AG08396 (cell line): ENCODE measurements around the gene SAXO1.
A peak's percentile ranks its signal among the peaks of the same experiment; 100 is the strongest.
"Not testable (repeated sequence)": the region's sequence is repeated elsewhere in the genome, so short reads cannot be mapped to it uniquely, and the experiment has no call there.

Source experiments
- DNase-seq: peaks from one replicate; pipeline ENCODE4 v3.0.0; 2012; ENCODE audit warnings: low spot score, mixed read lengths

Gene SAXO1, protein sequence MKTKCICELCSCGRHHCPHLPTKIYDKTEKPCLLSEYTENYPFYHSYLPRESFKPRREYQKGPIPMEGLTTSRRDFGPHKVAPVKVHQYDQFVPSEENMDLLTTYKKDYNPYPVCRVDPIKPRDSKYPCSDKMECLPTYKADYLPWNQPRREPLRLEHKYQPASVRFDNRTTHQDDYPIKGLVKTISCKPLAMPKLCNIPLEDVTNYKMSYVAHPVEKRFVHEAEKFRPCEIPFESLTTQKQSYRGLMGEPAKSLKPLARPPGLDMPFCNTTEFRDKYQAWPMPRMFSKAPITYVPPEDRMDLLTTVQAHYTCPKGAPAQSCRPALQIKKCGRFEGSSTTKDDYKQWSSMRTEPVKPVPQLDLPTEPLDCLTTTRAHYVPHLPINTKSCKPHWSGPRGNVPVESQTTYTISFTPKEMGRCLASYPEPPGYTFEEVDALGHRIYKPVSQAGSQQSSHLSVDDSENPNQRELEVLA

DNA sequence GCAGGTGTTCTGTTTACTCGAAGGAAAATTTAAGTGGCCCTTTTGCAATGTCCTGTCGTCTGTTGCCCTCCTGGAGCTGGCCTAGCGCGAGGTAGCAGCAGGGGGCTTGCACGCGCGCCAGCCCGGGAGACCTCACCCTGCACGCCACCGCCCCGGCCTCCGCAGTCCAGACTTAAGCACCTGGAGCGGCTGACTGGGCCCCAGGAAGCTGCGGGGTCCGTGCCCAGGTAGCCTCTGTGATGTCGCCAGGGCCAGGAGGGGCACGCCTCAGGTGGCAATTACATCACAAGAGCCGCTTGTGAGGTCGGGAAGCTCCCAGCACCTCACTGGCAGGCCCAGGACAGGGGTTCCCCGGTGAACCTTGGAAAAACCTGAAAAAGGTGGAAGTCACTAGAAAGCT is at the start of gene SAXO1:
Gene SAXO1, minus strand, starts transcription at position 195 of the 400 bp plus-strand sequence. CDS start 301 bp downstream, outside the sequence.
- no peak for DNase-seq

DNA sequence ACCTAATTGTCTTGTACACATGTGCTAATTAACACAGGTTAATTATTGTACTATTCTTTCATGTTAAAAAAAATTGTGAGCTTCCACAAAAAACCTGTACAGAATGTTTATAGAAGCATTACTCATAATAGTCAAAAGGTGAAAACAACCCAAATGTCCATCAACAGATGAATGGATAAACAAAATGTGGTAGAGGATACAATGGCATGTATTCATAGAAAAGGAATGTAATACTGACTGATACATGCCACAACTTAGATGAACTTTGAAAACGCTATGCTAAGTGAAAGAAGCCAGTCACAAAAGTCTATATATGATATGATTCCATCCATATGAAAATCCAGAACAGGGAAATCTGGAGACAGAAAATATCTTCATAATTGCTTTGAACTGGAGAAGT is 41.8 kb upstream of the SAXO1 start:
- no peak for DNase-seq

DNA sequence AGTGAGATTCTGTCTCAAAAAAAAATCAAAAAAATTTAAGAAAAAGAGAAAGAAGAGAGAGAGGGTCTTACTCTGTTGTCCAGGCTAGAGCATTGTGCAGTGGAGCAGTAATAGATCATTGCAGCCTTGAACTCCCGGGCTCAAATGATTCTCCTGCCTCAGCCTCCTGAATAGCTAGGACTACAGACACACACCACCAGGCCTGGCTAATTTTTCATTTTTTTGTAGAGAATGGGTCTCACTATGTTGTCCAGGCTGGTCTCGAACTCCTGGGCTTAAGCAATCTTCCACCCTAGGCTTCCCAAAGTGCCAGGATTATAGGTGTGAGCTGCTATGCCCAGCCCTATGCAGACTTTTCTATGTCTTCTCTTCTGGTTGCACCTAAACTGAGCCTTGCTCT is 41.2 kb upstream of the SAXO1 start:
- no peak for DNase-seq

DNA sequence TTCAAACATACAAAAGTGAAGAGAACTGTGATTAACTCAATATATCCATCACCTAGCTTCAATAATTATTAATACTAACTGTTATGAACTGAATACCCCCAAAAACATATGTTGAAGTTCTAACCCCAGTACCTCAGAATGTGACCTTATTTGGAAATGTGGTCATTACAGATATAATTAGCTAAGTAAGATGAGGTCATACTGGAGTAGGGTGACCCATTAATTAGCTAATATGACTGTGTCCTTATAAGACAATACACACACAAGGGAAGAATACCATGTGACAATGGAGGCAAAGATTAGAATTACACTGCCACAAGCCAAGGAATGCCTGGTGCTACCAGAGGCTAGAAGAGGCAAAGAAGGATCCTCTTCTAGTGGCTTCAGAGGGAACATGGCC is 24.0 kb upstream of the SAXO1 start:
- no peak for DNase-seq

DNA sequence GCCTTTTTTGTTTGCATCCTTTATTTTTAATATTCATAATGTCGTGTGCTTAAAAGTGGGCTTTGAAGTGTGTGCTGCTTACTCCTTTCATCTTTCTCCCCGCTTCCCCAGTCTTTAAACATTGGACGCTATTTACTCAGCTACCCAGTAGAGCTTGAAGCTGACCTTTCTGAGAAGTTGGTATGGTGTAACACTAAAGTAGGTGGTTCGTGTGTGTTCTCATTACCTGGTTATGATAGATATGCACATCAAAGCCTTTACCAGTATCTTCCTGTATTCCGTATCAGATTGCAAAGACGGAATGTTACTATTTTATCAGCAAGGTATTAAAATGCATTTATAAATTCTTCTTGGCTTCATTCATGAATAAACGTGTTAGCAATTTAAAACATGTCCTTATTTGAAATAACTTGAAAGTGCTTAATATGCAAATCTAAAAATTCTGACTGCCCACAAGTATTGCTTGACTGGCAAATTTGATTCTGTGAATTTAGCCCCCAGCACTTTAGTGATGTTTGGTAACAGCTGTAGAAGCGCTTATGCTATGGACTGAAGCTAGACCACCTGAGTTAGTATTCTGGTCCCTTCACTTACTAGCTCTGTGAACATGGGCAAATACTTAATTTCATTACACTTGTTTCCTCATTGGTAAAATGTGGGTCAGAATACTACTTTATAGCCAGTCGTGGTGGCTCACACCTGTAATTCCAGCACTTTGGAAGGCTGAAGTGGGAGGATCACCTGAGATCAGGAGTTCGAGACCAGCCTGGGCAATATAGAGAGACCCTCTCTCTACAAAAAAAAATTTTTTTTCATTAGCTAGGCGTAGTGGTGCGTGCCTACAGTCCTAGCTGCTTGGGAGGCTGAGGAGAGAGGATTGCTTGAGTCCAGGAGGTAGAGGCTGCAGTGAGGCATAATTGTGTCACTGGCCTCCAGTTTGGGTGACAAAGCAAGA is 17.9 kb upstream of the SAXO1 start:
- DNase-seq = no peak

DNA sequence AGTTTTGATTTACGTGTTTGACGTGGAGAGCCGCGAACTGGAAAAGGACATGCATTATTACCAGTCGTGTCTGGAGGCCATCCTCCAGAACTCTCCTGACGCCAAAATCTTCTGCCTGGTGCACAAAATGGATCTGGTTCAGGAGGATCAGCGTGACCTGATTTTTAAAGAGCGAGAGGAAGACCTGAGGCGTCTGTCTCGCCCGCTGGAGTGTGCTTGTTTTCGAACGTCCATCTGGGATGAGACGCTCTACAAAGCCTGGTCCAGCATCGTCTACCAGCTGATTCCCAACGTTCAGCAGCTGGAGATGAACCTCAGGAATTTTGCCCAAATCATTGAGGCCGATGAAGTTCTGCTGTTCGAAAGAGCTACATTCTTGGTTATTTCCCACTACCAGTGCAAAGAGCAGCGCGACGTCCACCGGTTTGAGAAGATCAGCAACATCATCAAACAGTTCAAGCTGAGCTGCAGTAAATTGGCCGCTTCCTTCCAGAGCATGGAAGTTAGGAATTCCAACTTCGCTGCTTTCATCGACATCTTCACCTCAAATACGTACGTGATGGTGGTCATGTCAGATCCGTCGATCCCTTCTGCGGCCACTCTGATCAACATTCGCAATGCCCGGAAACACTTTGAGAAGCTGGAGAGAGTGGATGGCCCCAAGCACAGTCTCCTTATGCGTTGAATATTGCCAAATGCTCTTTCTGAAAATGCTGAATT is 17.1 kb upstream of the SAXO1 start:
- peak; percentile 30 for DNase-seq

DNA sequence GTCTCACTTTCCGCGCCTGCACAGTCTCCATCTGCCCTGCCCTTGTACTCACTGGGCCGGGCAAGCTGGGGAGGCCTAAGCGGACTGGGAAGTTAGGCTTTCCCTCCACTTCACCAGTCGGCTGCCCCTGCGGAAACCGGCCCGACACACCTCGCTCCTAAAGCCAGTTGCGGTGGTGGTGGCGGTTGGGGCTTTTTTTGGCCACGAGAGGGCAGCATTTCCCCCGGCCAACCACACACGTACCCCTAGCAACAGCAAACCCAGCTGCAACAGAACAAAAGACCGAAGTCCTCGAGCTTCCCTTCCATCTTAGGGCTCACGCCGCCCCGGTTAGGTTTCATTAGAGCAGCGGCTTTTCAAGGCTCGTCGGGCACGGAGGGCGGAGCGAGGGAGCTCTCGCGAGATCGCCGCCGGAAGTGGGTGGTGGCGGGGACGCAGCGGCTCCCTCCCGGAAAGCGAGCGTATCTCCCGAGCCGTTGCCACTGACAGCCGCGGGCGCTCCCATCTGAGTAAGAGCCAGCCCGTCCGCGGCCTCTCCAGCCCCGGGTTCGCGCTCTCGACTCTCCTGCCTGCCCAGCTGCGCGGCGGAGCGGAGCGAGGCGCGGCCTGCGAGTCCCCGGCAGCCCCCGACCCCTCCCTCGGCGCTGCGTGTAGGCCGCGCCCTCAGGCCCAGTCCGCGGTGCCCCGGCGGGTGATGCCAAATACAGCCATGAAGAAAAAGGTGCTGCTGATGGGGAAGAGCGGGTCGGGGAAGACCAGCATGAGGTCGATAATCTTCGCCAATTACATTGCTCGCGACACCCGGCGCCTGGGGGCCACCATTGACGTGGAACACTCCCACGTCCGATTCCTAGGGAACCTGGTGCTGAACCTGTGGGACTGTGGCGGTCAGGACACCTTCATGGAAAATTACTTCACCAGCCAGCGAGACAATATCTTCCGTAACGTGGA is 16.2 kb upstream of the SAXO1 start, which contains the start of gene RRAGA:
Gene RRAGA, plus strand, starts transcription at position 462 of the 951 bp plus-strand sequence. Its CDS starts 233 bp downstream, at position 695.
- DNase-seq = peak; percentile 97

DNA sequence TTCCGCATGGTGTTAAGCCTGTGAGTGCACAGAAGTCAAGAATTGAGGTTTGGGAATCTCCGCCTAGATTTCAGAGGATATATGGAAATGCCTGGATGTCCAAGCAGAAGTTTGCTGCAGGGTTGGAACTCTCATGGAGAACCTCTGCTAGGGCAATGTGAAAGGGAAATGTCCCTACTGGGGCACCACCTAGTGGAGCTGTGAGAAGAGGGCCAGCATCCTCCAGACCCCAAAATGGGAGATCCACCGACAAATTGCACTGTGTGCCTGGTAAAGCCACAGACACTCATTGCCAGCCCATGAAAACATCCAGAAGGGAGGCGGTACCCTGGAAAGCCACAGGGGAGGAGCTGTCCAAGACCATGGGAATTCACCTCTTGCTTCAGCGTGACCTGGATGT is 3.6 kb upstream of the SAXO1 start:
- no peak for DNase-seq

DNA sequence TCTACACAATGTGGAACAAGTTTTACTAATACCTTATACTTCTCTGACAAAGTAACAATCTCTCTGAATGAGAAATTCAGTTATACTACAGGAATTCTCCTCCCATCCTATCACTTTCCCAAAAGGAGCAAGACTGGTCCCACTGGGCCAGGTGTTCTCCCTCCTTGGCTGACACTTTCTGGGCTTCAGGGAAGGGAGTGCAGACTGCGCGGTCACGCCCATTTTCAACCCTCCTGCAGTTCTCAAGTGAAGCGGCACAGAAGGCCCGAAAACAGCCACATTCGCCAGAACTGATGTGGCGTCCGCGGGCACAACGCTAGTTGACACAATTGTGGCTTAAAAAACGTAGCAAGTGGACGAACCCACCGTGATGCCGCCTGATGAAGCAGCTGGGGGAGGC is 603 bp downstream of the SAXO1 start:
- no peak for DNase-seq

DNA sequence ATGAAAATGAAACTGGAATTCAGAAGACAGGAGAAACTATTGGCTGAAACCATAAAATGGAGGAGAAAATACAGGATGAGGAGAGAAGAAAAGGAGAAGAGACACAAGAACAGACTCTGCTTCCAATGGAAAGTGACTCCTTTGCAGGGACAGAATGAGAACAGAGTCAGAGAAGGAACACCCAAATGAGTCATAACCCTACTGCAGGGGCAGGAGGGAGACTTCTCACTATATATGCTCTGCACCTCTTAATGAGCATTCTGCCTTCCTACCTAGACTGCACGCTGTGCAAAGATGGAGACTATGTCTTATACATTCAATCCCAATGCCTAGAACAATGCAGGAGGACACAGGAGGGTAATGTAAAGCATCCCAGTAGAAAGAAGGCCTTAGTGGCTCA is 2.1 kb downstream of the SAXO1 start:
- DNase-seq = peak; percentile 36

DNA sequence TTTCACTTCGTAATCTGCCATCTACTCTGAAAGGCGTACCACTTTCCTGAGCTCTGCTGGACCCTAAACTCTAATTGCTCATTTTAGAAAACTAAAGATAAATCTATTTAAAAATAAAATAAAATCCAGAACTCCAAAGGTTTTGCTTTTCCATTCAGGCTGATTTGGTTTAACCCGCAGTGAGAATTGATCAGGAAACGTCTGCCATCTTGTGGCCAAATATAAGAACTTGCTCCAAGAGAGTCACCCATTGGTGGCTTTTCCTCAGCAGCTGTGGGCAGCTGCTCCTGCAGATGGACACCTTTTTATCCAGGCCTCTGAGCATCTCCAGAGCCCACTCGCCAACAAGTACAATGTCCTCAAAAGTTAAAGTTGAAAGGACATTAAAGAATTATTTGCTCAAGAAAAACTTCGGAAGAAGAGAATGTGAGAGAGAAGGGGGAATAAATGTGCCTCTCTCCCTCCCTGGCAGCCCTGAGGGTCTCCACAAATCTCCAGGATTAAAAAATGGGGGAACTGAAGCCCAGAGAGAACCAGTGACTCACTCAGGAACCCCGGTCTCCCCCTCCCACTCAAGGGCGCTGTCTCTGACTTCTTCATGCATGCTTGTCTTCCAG is 4.1 kb downstream of the SAXO1 start:
- DNase-seq = peak; percentile 84

DNA sequence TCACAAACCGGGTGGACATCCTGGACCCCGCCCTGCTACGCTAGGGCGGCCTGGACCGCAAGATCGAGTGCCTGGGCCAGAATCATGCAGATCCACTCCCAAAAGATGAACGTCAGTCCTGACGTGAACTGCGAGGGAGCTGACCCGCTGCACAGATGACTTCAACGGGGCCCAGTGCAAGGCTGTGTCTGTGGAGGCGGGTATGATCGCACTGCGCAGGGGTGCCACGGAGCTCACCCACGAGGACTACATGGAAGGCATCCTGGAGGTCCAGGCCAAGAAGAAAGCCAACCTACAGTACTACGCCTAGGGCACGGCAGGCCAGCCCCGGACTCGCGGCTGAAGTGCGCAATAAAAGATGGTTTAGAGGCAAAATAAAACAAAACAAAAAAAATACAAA is 5.2 kb downstream of the SAXO1 start:
- no peak for DNase-seq

DNA sequence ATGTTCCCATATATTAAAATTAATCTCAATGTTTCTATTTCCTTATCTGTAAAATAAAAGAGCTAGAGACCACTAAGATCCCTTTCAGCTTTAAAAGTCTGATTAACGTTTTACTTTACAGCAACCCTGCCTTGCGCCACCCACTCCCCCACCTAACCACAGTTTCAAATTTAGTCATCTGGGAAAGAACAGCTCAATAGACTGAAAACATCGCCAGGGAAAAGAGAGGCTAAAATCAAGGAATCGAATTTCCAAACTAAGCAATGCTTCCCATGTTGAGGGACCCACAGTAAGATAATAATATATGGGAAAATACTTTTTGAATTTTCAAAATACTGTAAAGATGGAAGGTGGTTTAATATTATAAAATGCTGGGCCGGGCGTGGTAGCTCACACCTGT is 6.6 kb downstream of the SAXO1 start:
- DNase-seq = no peak

DNA sequence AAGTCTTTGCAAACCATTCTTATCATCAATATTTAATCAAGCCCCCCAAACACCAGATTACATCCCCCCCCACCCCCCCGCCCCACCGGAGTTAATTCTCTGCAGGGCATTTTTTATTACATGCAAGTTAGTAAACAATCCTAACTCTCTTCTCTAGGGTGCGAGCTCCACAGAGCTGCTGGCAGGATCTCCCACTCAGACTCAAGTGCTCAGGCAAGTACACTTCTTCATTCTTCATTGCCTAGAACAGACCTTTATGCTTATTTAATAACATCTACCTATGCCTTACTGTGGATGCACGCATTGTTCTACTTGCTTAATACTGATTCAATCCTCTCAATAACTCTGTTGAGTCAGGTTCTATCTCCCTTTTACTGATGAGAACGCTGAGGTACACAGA is 9.9 kb downstream of the SAXO1 start:
- no peak for DNase-seq

DNA sequence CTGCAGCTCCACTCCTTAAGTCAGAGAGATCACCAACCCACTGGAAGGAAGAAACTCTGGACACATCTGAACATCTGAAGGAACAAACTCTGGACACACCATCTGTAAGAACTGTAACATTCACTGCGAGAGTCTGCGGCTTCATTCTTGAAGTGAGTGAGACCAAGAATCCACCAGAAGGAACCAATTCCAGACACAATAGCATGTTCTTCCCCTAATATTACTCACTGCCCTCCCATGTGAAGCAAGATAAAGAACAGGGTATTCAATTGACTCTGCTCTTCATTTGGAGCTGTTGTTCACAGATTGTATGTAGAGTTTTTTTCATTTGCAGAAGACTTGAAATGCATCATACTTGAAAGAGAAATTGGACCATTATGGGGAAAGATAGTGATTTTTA is 10.8 kb downstream of the SAXO1 start:
- DNase-seq = no peak

DNA sequence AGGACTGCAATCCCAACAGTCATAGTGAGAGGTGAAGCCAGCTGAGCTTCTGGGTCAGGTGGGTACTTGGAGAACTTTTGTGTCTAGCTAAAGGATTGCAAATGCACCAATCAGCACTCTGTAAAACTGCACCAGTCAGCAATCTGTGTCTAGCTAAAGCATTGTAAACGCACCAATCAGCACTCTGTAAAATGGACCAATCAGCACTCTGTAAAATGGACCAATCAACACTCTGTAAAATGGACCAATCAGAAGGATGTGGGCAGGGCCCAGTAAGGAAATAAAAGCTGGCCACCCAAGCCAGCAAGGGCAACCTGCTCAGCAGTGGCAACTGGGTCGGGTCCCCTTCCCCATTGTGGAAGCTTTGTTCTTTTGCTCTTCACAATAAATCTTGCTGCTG is 11.4 kb downstream of the SAXO1 start:
- DNase-seq = not testable (repeated sequence)

DNA sequence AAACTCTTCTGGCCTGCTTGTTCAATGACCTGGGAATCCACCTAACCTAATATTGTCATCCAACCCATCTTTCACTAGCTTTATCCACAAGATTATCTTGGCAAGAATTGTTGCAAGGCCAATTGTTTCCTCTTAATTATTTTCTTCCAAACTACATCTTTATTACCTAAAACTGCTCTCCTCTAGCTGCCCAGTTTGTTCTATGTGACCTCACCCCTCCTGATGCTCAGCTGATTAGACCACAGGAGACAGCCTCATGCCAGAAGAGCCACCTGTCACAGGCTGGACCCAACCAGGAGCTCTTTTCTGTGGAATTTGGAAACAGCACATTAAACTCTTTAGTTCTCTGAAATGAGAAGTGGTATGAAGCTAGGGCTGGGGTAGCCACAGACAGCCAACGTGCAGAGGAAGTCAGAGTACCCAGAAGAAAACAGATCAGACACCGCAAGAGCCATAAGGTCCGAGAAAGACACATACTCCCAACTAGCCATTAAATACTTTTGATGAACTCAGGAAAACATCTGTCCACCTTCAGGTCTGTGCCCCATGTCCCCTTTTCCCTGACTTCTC is 12.0 kb downstream of the SAXO1 start:
- DNase-seq = no peak

DNA sequence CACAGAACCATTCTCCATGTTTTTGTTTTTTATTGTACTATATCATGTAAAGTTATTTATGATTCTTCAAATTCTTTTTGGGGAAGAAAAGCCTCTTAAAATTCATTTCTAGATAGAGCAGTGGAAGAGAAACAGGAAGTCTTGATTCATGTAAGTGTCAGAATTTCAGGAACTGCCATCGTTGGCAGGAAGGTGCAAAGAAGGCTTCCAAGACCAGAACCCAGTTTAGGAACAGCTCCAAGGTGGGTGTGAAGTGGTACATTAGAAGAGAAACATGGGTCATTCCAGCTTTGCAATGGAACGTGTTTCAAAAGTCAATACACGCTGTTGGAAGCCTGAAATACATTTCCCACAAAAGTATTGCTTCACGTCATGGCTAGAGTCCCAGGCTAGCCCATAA is 14.8 kb downstream of the SAXO1 start:
- no peak for DNase-seq

DNA sequence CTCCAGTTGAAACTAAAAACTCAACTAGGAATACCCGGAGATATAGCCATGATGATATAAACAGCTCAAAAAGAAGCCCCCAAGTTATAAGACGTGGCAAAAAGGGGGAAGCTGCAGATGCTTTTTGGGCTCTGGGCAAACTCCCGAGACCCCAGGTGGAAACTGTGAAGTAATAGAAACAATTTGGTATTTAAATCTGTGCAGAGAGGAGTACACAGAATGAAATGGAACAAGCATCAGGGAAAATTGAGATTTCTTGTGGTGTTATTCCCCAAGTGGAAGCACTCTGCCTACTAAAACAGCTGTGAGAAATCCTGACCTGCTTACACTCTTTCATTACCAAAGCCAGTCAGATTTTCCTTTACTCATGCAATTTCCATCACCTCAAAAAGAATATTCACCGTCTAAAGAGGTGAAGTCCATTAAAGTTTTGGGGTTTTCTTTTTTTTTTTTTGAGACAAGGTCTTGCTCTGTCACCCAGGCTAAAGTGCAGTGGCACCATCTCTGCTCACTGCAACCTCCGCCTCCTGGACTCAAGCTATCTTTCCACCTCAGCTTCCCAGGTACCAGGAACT is 23.5 kb downstream of the SAXO1 start:
- DNase-seq = no peak

DNA sequence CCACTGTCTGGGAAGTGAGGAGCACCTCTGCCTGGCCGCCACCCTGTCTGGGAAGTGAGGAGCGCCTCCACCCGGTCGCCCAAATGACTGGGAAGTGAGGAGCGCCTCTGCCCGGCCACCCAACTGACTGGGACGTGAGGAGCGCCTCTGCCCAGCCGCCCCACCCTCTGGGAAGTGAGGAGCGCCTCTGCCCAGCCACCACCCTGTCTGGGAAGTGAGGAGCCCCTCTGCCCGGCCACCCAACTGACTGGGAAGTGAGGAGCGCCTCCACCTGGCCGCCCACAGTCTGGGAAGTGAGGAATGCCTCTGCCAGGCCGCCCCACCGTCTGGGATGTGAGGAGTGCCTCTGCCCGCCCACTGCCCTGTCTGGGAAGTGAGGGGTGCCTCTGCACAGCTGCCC is 32.9 kb downstream of the SAXO1 start:
- no peak for DNase-seq
